Neuronal stem cell (in vitro differentiated cells): ENCODE results near the gene PIK3R5.

Source experiments
- DNase-seq: peaks from one replicate; pipeline ENCODE4 v3.0.0-alpha.2; 2013; ENCODE audit warnings: low spot score
- H2AFZ ChIP-seq: one replicate; pipeline ENCODE4 v1.6.1; 2013; ENCODE audit warnings: mild to moderate bottlenecking, low read length, inconsistent platforms
- H2AK5ac ChIP-seq: 2 replicates; pipeline ENCODE4 v1.6.1; 2013; ENCODE audit warnings: low read depth, mild to moderate bottlenecking, inconsistent platforms, low read length, moderate library complexity, mixed read lengths
- H2BK120ac ChIP-seq: 2 replicates; pipeline ENCODE4 v1.6.1; 2013; ENCODE audit warnings: low read depth, mild to moderate bottlenecking, inconsistent platforms, low read length, moderate library complexity, mixed read lengths
- H2BK12ac ChIP-seq: one replicate; pipeline ENCODE4 v1.6.1; 2013; ENCODE audit warnings: low read length, inconsistent platforms
- H2BK15ac ChIP-seq: 2 replicates; pipeline ENCODE4 v1.6.1; 2013; ENCODE audit warnings: mild to moderate bottlenecking, low read length, inconsistent platforms, mixed read lengths
- H2BK5ac ChIP-seq: one replicate; pipeline ENCODE4 v1.6.1; 2013; ENCODE audit warnings: inconsistent platforms, mild to moderate bottlenecking, low read length, moderate library complexity
- H3K14ac ChIP-seq: one replicate; pipeline ENCODE4 v1.6.1; 2013; ENCODE audit warnings: low read length, inconsistent platforms
- H3K18ac ChIP-seq: 2 replicates; pipeline ENCODE4 v1.6.1; 2013; ENCODE audit warnings: low read length, inconsistent platforms
- H3K23ac ChIP-seq: 2 replicates; pipeline ENCODE4 v1.6.1; 2013; ENCODE audit warnings: low read depth, mild to moderate bottlenecking, mixed read lengths, low read length, inconsistent platforms; ENCODE audit not compliant: poor library complexity
- H3K27ac ChIP-seq: replicated peaks from 3 replicates; pipeline ENCODE4 v1.5.1; 2013; ENCODE audit warnings: low read length, inconsistent platforms
- H3K27me3 ChIP-seq, 3 experiments: 2 replicates each; pipeline ENCODE4 v1.6.1; 2013; ENCODE audit warnings: low read length in 3 of 3, mild to moderate bottlenecking in 2 of 3, inconsistent platforms in 1 of 3, low read depth in 1 of 3, mixed read lengths in 1 of 3, moderate library complexity in 1 of 3; ENCODE audit not compliant: control insufficient read depth in 3 of 3, insufficient read depth in 3 of 3
- H3K36me3 ChIP-seq, 2 donors: replicated peaks in 1 of 2; 2 replicates each; pipeline ENCODE4 v1.6.1; 2013; ENCODE audit warnings: low read length in 2 of 2; ENCODE audit not compliant: control insufficient read depth in 2 of 2, insufficient read depth in 2 of 2
- H3K4ac ChIP-seq: 2 replicates; pipeline ENCODE4 v1.6.1; 2013; ENCODE audit warnings: inconsistent platforms, mild to moderate bottlenecking, low read length, moderate library complexity
- H3K4me1 ChIP-seq, 2 donors: 1 replicate in 1 of 2; 2 replicates in 1 of 2; pipeline ENCODE4 v1.6.1; 2013; ENCODE audit warnings: low read length in 2 of 2, low read depth in 1 of 2; ENCODE audit not compliant: control insufficient read depth in 2 of 2, insufficient read depth in 1 of 2
- H3K4me2 ChIP-seq: one replicate; pipeline ENCODE4 v1.6.1; 2013; ENCODE audit warnings: mild to moderate bottlenecking, low read length, inconsistent platforms; ENCODE audit not compliant: insufficient read depth, poor library complexity, severe bottlenecking
- H3K4me3 ChIP-seq, 2 donors: 2 replicates each; pipeline ENCODE4 v1.5.1; 2013; ENCODE audit warnings: low read length in 2 of 2, mild to moderate bottlenecking in 2 of 2, inconsistent platforms in 1 of 2, moderate library complexity in 1 of 2
- H3K79me1 ChIP-seq: one replicate; pipeline ENCODE4 v1.6.1; 2013; ENCODE audit warnings: low read depth, mild to moderate bottlenecking, inconsistent platforms, low read length, moderate library complexity
- H3K9ac ChIP-seq: one replicate; pipeline ENCODE4 v1.6.1; 2013; ENCODE audit warnings: mild to moderate bottlenecking, low read depth, low read length, inconsistent platforms; ENCODE audit not compliant: poor library complexity
- H3K9me3 ChIP-seq, 2 donors: replicated peaks in 1 of 2; 2 replicates each; pipeline versions ENCODE3 to v1.6.1; 2013; ENCODE audit warnings: low read length in 2 of 2, mild to moderate bottlenecking in 2 of 2, inconsistent platforms in 1 of 2, low read depth in 1 of 2, mixed read lengths in 1 of 2, moderate library complexity in 1 of 2; ENCODE audit not compliant: control insufficient read depth in 2 of 2, insufficient read depth in 1 of 2
- H4K8ac ChIP-seq: one replicate; pipeline ENCODE4 v1.6.1; 2013; ENCODE audit warnings: low read depth, mild to moderate bottlenecking, inconsistent platforms, low read length, moderate library complexity
- H4K91ac ChIP-seq: one replicate; pipeline ENCODE4 v1.6.1; 2013; ENCODE audit warnings: low read length, low read depth, mild to moderate bottlenecking, inconsistent platforms; ENCODE audit not compliant: poor library complexity
- WGBS, 2 donors: extraction: QIAGEN DNeasy Blood & Tissue Kit; methylation state at CpG; one replicate each; pipeline ENCODE4 v1.1.7; 2013; ENCODE audit warnings: missing lambda C conversion rate in 2 of 2, mixed read lengths in 1 of 2; ENCODE audit not compliant: insufficient read length in 2 of 2, insufficient replicate concordance in 1 of 2; ENCODE audit errors: extremely low coverage in 2 of 2; 5-methylcytosine and 5-hydroxymethylcytosine counted together

The PIK3R5 gene

DNA sequence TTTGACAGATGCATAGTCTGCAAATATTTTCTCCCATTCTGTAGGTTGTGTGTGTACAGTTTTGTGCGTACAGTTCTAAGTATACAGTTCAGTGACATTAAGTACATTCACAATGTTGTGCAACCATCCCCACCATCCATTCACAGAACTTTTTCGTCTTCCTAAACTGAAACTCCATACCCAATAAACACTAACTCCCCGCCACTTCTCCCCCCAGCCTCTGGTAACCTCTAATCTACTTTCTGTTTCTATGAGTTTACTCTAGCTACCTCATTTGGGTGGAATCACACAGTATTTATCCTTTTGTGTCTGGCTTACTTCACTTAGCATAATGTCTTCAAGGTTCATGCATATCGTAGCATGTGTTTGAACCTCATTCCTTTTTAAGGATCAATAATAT, 14.3 kb downstream of the PIK3R5 start:
- H3K9me3 ChIP-seq, result no peaks in the 10 kb centered on the region
- no peak overlapping the region for H2BK5ac ChIP-seq
- no peak overlapping the region for H3K23ac ChIP-seq
- no peak overlapping the region for H4K8ac ChIP-seq
- H3K18ac ChIP-seq, result no peak overlapping the region
- no peak overlapping the region for H2AFZ ChIP-seq
- H2AK5ac ChIP-seq, result no peak overlapping the region
- no peak overlapping the region for H2BK12ac ChIP-seq
- H3K4me3 ChIP-seq, result no peak overlapping the region
- H2BK15ac ChIP-seq, result no peak overlapping the region
- no peaks in the 10 kb centered on the region for H3K4me1 ChIP-seq
- no peaks in the 10 kb centered on the region for H3K79me1 ChIP-seq
- peaks cover 0 to 2% (median 0%) of the 10 kb centered on the region in 3 experiments for H3K27me3 ChIP-seq
- WGBS, 2 donors, result no CpG with 5 or more reads among the region's 4 CpGs
- no peak overlapping the region for H3K4me2 ChIP-seq
- H3K9ac ChIP-seq, result no peak overlapping the region
- H3K36me3 ChIP-seq, result no peaks in the 10 kb centered on the region
- H3K27ac ChIP-seq, result no peak overlapping the region
- no peak overlapping the region for H3K4ac ChIP-seq
- H2BK120ac ChIP-seq, result no peak overlapping the region
- no peak overlapping the region for H4K91ac ChIP-seq
- no peak for DNase-seq
- no peak overlapping the region for H3K14ac ChIP-seq

DNA sequence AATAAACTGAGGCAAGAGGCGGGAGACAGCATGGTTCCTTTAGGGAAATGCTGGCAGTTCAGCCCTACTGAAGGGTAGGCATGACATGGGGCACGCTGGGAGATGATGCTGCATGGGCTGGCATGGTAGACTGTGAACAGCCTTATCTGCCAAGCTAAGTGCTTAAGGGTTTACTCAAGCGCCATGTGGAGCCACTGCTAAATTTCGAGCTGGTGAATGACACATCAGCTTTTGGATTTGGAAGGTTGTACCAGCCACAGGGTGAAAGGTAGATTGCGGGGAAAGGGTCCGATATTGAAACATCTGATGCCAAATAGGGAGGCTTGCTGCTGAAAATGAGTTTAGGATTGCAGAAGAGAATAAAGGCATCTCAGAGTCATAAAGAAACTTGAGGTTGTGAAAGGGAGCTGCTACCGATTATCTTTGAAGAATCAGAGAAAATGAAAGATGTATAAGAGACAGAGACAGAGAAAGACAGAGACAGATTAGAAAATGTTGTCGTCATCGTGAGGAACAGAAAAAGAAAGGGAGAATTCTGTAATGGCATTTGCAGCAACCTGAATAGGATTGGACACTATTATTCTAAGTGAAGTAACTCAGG, 16.3 kb downstream of the PIK3R5 start:
- H2BK15ac ChIP-seq, result no peak overlapping the region
- no peak overlapping the region for H2BK5ac ChIP-seq
- H3K9ac ChIP-seq, result no peak overlapping the region
- H3K18ac ChIP-seq, result no peak overlapping the region
- H2AK5ac ChIP-seq, result no peak overlapping the region
- H3K4ac ChIP-seq, result no peak overlapping the region
- H3K4me2 ChIP-seq, result no peak overlapping the region
- no peaks in the 10 kb centered on the region for H3K79me1 ChIP-seq
- no peaks in the 10 kb centered on the region for H3K27me3 ChIP-seq
- no peak overlapping the region for H3K27ac ChIP-seq
- no peak overlapping the region for H4K8ac ChIP-seq
- H4K91ac ChIP-seq, result no peak overlapping the region
- no peak for DNase-seq
- H3K9me3 ChIP-seq, result peaks cover 0 to 2% of the 10 kb centered on the region in 2 donors
- no CpG with 5 or more reads among the region's 9 CpGs for WGBS, 2 donors
- H2BK12ac ChIP-seq, result no peak overlapping the region
- H3K36me3 ChIP-seq, result no peaks in the 10 kb centered on the region
- H2AFZ ChIP-seq, result no peak overlapping the region
- no peak overlapping the region for H2BK120ac ChIP-seq
- H3K14ac ChIP-seq, result no peak overlapping the region
- H3K23ac ChIP-seq, result no peak overlapping the region
- H3K4me3 ChIP-seq, result no peak overlapping the region
- H3K4me1 ChIP-seq, result no peaks in the 10 kb centered on the region

- H3K14ac ChIP-seq, result no peak overlapping the region
- H2AFZ ChIP-seq, result no peak overlapping the region
- H3K23ac ChIP-seq, result no peak overlapping the region
- H3K18ac ChIP-seq, result no peak overlapping the region
- no peak overlapping the region for H3K4ac ChIP-seq
- no peaks in the 10 kb centered on the region for H3K4me1 ChIP-seq
- WGBS, 2 donors, result no CpG with 5 or more reads among the region's 7 CpGs
- H4K8ac ChIP-seq, result no peak overlapping the region
- H3K27ac ChIP-seq, result no peak overlapping the region
- no peak overlapping the region for H3K9ac ChIP-seq
- H2BK120ac ChIP-seq, result no peak overlapping the region
- H3K9me3 ChIP-seq, result peaks cover 0 to 2% of the 10 kb centered on the region in 2 donors
- H4K91ac ChIP-seq, result no peak overlapping the region
- H3K27me3 ChIP-seq, result no peaks in the 10 kb centered on the region
- no peak overlapping the region for H2BK15ac ChIP-seq
- H3K4me2 ChIP-seq, result no peak overlapping the region
- no peak overlapping the region for H2BK5ac ChIP-seq
- DNase-seq, result no peak
- H3K79me1 ChIP-seq, result no peaks in the 10 kb centered on the region
- no peak overlapping the region for H2AK5ac ChIP-seq
- no peak overlapping the region for H3K4me3 ChIP-seq
- H2BK12ac ChIP-seq, result no peak overlapping the region
- H3K36me3 ChIP-seq, result no peaks in the 10 kb centered on the region
Observed at GRCh38 chr17:8948462-8948861, 17.0 kb downstream of the PIK3R5 start.

- Histone ChIP-seq H2BK5ac (no peak overlapping the region), H3K4me3 (no peak overlapping the region), H3K9ac (no peak overlapping the region), H4K8ac (no peak overlapping the region), H3K4me1 (no peaks in the 10 kb centered on the region), H3K79me1 (no peaks in the 10 kb centered on the region), H3K36me3 (no peaks in the 10 kb centered on the region), H2BK12ac (no peak overlapping the region), H3K4ac (no peak overlapping the region), H2AK5ac (no peak overlapping the region), H2AFZ (no peak overlapping the region), H3K9me3 (peaks cover 0 to 2% of the 10 kb centered on the region in 2 donors), H4K91ac (no peak overlapping the region), H2BK120ac (no peak overlapping the region), H2BK15ac (no peak overlapping the region), H3K27me3 (no peaks in the 10 kb centered on the region), H3K18ac (no peak overlapping the region), H3K23ac (no peak overlapping the region), H3K4me2 (no peak overlapping the region), H3K27ac (no peak overlapping the region), H3K14ac (no peak overlapping the region)
- no peak for DNase-seq
- WGBS, 2 donors, result no CpG with 5 or more reads among the region's 7 CpGs
Observed at GRCh38 chr17:8947201-8947600, 18.3 kb downstream of the PIK3R5 start.
